IPS DF 19.7 (cell line): ENCODE data around the gene FOSL1.

Experiments
- DNase-seq: peaks from one replicate; pipeline ENCODE4 v3.0.0-alpha.2; 2013; ENCODE audit warnings: low read depth, low spot score

Gene FOSL1

DNA sequence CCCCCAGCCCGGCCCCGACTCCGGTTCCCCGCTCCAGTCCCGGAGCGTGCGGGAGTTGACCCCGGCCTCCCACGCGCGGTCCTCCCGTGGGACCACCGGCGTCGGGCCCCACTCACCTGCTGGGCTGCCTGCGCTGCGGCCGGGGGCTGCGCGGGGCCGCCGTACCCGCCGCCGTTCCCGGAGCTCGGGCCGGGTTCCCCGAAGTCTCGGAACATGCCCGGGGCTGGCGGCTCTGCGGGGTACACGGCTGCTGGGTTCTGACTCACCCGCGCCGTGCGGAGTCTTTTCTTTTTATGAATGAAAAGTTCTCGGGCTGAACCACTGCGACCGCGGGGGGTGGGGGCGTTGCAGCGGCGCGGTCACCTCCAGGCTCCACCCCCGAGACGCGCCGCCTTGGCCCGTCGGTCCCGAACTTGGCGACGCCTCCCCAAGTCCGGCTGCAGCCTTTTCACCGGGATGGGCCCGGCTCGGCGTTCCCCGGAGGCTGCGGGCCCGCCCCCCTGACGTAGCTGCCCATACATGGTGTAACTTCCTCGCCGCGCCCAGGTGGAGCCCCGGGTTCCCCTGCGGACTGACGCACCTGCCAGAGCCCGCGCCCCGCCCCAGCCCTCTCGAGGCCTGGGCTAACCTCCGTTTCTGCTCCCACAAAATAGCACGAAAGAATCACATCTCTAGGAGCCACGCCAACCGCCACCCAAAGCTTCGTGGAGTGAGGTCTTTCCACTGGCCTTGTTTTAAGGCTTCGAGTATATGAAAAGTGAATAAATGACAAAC, at the start of gene FOSL1:
Gene FOSL1 (minus strand): TSS at position 264 of the 774 bp plus-strand sequence. CDS start 49 bp downstream, at position 215.
- peak; percentile 75 for DNase-seq

- no peak for DNase-seq
Measured at GRCh38 chr11:65947603-65948125, 47.5 kb upstream of the FOSL1 start.

DNA sequence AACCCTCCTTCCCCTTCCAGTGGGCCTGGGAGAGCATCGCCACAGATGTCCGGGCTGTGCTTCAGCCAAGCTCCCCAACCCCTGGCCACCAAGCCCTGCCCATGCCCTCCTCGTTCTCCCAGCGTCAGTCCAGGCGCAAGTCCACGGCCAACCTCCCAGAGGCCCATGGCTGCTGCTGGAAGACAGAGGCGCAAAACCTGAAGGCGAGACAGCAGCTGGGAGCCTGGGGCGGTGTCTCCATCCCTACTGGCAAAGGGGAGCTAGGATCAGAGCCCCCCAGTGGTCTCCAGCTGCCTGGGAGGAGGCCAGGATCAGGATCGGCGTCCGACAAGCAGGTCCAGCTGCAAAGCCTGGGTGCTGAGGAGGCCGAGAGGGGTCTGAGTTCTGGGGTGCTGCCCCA, 46.9 kb upstream of the FOSL1 start:
- no peak for DNase-seq

DNA sequence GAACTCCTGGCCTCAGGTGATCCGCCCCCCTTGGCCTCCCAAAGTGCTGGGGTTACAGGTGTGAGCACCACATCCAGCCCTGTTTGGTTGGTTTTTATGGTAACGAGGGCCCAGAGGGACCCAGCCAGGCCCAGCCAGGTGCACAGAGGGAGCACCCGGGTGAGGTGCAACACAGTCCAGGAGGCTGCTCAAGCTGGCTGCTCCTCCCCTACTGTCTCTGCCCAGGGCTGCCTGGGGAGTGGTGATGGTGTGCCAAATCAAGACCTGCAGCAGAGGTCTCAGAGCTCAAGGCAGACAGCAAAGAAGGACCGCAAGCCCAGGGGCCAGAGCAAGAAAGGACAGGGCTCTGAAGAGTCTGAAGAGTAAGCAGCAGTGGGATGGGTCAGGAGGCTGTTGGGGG, 46.5 kb upstream of the FOSL1 start:
- no peak for DNase-seq

GRCh38 chr11:65945941-65946558, 45.9 kb upstream of the FOSL1 start:
- no peak for DNase-seq

- DNase-seq = peak; percentile 63
Measured at GRCh38 chr11:65945430-65945911, 45.3 kb upstream of the FOSL1 start, which contains the start of gene TSGA10IP. TSS of gene TSGA10IP (plus strand) at chr11:65945480. CDS start at chr11:65945676, 196 bp downstream.

- DNase-seq = no peak
Measured at GRCh38 chr11:65944767-65945166, 44.6 kb upstream of the FOSL1 start.

- no peak for DNase-seq
Measured at GRCh38 chr11:65944191-65944590, 44.0 kb upstream of the FOSL1 start.

- DNase-seq = no peak
Measured at GRCh38 chr11:65942531-65942930, 42.3 kb upstream of the FOSL1 start.

- DNase-seq = no peak
Measured at GRCh38 chr11:65941720-65942310, 41.6 kb upstream of the FOSL1 start.

DNA sequence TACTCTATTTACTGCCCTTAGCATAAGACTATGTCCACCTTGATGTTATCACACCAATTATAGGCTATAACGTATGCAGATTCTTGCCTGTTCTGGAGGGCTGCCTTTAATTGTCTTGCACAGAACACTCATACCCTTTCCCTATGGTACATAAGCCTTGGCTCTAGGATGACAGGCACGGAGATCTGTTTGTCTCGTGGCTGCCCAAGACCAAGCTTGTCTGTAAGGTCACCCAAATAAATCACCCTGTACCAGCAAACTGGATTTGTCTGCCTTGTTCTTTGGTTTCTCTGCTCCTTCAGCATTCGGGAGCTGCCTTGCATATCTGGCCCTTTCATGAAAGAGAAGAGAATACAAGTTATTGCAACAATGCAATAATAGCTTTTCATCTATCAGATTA, 37.6 kb upstream of the FOSL1 start:
- no peak for DNase-seq

GRCh38 chr11:65934014-65934413, 33.8 kb upstream of the FOSL1 start:
- no peak for DNase-seq

GRCh38 chr11:65932558-65932919, 32.4 kb upstream of the FOSL1 start:
- no peak for DNase-seq

DNA sequence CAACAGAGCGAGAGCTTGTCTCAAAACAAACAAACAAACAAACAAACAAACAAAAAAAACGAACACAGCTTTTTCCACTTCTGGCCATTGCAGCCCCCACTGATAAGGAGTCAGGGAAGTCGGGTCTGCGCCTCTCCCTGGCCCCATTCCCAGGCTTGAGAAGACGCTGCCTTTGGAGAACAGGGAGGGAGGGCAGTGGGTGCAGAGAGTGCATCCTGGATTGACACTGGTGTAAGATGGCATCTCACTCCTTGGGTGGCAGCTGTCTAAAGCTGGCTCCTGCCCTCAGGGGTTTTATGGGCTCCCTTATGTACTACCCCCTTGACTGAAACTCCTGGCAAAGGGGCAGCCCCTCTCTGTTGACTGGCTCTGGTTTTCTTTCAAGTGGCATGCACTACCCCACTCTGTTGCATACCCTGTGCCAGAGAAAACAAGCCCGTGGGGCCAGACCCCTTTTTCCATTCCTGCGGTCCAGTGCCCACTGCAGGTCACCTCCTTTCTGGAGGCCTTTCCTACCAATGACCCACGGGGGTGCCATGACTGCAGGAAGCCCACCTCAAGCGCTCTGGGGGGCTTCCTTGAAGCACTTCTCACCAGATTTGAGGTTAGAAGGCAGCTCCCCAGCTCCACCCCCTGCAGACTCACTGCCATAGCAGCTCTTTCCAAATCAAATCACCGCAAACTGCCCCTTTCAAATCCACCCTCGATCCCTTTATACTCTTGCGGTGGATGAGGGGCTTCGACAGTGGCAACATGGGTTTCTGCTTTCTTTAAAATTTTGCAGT, 31.8 kb upstream of the FOSL1 start:
- DNase-seq = no peak

GRCh38 chr11:65928667-65929066, 28.5 kb upstream of the FOSL1 start:
- no peak for DNase-seq

- no peak for DNase-seq
Measured at GRCh38 chr11:65927904-65928397, 27.8 kb upstream of the FOSL1 start.

DNA sequence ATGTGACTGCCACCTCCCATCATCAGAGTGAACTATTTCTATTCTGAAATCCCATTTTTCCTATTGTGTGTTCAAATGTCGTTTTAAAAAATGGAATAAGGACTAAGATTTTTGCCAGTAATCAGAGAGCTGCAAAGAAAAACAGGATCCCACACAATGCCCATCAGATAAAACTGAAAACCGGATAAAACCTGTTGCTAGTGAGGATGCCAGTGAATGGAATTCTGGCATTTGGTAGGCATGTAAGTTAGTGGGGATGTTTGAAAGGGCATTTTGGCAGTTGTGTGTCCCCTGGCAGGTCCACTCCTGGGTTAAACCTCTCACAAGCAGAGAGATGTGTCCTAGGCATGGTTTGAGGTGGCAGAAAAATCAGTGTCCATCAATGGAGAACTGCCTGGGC, 25.2 kb upstream of the FOSL1 start:
- no peak for DNase-seq

GRCh38 chr11:65922565-65922964, 22.4 kb upstream of the FOSL1 start:
- DNase-seq = no peak

DNA sequence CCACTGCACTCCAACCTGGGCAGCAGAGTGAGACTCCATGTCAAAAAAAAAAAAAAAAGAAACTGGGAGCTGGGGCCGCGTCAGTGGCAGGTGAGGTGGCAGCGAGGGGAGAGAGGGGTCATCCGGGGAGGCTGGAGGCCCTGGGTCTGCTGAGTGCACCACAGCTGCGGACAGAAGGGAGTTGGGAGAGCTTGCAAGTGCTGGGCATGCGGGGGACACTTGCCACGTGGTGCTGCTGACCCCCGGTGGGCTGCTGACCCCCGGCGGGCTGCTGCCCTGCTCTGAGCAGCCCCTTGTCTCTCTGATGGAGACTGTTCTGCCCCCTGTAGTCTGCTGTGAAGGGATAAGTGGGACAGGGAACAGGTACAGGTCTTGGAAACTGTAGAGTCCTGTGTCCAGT, 21.7 kb upstream of the FOSL1 start:
- DNase-seq = no peak

DNA sequence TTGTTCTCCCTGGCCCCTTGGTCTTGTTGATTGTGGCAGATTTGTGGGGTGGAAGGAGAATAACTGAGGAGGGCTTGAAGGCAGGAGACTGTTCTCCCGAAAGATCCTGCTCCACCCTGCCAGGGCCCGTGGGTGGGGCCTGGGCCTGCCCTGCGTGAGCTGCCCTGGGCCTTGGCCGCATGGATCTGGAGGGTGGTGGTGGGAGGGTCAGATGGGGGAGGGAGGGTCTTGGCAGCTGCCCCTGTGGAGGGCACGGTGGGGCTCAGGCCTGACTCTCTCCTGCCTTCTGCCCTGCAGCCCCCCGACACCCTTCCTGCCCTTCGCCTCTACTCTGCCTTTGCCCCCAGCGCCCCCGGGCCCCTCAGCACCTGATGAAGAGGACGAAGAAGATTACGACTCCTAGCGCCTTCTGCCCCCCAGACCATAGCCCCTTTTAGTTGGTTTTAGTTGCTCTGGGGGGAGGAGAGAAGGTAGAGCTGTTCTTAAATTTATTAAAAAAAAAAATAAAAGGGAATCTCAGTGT, 20.9 kb upstream of the FOSL1 start:
- DNase-seq = no peak

- no peak for DNase-seq
Measured at GRCh38 chr11:65920372-65920802, 20.2 kb upstream of the FOSL1 start.
